Thyroid gland (tissue), 4 donors: ENCODE measurements around the gene NELL2.

Experiments used
- POLR2A ChIP-seq, 2 donors: fragments of 450-650 bp; IDR thresholded peaks; one replicate each; pipeline ENCODE4 v1.6.1; 2017; ENCODE audit warnings: antibody characterized with exemption in 2 of 2, mild to moderate bottlenecking in 2 of 2, moderate library complexity in 1 of 2
- TF ChIP-seq, protein P1 (sequence below), 6 experiments: fragments of 200-600 bp in 3 of 6; fragments of 450-650 bp in 3 of 6; sonication (generic) in 3 of 6; IDR thresholded peaks; one replicate each; pipeline ENCODE4 v1.5.1; 2016 to 2019; ENCODE audit warnings: antibody characterized with exemption in 6 of 6, mild to moderate bottlenecking in 2 of 6, inconsistent platforms in 1 of 6, moderate library complexity in 1 of 6

- TF ChIP-seq, protein P1, sequence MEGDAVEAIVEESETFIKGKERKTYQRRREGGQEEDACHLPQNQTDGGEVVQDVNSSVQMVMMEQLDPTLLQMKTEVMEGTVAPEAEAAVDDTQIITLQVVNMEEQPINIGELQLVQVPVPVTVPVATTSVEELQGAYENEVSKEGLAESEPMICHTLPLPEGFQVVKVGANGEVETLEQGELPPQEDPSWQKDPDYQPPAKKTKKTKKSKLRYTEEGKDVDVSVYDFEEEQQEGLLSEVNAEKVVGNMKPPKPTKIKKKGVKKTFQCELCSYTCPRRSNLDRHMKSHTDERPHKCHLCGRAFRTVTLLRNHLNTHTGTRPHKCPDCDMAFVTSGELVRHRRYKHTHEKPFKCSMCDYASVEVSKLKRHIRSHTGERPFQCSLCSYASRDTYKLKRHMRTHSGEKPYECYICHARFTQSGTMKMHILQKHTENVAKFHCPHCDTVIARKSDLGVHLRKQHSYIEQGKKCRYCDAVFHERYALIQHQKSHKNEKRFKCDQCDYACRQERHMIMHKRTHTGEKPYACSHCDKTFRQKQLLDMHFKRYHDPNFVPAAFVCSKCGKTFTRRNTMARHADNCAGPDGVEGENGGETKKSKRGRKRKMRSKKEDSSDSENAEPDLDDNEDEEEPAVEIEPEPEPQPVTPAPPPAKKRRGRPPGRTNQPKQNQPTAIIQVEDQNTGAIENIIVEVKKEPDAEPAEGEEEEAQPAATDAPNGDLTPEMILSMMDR (IDR thresholded peaks at IDR 0.05), result no peak
- TF ChIP-seq POLR2A (IDR thresholded peaks at IDR 0.05), result no peak
Observed at GRCh38 chr12:44833561-44833960, 42.6 kb downstream of the NELL2 start.
